GM18520 (cell line): Measurements from ENCODE around the gene KRT3.

Experiments
- ATAC-seq: cut with Tn5 transposase; IDR thresholded peaks from one replicate; pipeline ENCODE4 v1.9.1; 2021; ENCODE audit not compliant: unreplicated experiment

Gene KRT3

GRCh38 chr12:52827499-52828090 is 31.7 kb upstream of the KRT3 start:
- ATAC-seq = no peak

GRCh38 chr12:52826611-52827498 is 30.9 kb upstream of the KRT3 start:
- ATAC-seq = no peak

DNA sequence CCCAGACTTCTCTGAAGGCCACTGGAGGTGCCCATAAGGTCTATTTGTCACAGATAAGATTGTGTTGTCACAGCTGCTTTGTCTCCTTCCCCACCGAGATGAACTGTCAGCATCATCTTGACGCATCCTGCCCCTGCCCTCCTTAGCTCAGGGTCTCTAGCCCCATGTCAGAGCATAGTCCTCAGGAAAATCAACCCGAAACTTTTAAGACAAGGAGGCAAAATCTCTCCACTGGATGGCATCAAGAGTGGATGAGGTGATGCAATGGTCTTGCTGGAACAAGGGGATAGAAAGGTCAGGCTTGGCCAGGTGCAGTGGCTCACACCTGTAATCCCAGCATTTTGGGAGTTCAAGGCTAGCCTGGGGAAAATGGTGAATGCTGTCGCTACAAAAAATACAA is 30.0 kb upstream of the KRT3 start:
- no peak for ATAC-seq

GRCh38 chr12:52824741-52825410 is 29.0 kb upstream of the KRT3 start:
- ATAC-seq = no peak

DNA sequence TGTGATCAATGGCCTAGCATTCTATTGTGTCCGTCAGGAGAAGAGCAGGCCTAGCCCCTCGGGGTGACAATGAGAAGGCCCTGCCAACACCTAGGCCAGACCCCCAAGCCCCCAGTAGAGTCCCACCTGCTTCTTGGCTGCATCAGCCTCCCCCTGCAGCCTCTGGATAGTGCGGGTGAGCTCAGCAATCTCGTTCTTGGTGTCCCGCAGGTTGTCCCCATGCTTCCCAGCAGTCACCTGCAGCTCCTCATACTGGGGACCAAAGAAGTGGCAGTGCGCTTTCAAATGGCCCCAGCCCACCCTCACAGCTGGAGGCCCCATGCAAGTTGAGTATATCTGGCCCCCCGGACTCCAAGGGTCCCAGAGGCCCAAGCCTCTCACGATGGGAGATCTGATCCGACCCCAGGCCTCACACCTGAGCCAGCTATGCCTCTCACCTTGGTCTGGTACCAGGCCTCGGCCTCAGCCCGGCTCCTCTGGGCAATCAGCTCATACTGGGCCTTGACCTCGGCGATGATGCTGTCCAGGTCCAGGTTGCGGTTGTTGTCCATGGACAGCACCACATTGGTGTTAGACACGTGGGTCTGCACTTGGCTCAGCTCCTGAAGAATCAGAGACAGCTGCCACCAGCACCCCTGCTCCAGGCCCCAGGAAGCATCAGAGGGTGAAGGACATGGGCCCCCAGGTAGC is 28.0 kb upstream of the KRT3 start:
- ATAC-seq = no peak

DNA sequence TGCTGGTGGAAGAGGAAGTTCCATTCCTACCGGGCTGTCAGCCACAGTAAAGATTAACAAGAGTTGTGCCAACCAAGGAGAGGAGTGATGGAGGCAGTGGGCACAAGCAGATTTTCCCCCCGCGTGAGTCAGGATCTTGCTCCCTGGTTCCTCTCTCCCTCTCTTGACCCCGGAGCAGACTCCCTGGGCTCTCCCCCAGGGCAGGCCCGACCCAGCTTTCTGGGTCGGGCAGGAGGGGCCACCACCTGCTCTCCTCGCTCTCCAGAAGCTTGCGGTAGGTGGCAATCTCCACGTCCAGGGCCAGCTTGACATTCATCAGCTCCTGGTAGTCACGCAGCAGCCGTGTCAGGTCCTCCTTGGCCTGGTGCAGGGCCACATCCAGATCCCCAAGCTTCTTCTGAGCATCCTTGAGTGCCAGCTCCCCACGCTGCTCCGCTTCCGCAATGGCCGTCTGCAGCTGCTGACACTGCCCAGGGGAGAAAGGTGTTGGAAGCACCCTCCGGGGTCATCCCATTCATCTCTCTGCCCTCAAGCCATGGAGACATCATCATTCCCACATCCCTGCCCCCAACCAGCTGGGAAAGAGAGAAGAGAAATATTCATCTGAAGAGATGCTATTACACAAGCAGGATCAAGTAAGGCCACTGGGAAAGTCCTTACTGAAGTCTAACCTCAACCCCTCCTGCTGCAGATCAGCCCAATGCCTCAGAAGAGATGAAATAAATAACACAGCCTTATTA is 27.0 kb upstream of the KRT3 start:
- ATAC-seq = no peak

DNA sequence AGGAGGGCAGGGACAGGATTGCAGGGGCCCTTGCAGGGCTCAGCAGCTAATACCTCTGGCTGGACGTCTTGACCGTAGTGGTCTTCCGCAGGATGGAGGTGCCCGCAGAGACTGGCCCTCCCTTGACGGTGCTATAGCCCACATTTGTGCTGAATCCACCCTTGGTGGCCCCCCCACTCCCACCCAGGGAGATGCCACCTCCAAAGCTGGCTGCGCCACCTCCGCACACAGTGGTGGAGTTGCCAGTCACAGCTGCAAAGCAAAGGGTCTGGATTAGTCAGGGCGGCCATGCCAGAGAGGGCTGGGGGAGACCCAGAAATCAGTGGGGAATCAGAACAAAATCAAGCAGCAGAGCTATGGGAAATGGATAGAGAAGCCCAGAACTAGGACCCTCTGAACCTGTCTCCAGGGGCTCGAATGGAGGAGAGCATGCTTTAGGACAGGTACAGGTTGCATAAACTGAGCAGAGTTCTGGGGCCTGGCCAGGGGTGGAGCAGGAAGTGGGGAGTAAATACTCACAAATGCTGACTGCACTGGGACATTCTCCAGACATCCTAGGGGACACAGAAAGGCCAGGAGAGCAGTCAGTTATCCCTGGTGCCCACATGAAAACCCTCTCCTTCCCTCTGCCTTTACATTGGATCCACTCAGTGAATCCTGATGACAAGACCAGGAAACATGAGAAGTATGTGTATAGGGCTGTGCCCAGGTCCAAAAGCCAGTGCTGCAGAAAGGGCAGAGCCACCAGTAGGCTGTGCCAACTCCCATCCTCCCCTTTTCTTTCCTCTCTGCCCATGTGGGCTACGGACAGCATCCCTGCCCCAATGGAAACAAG is 26.1 kb upstream of the KRT3 start:
- no peak for ATAC-seq

DNA sequence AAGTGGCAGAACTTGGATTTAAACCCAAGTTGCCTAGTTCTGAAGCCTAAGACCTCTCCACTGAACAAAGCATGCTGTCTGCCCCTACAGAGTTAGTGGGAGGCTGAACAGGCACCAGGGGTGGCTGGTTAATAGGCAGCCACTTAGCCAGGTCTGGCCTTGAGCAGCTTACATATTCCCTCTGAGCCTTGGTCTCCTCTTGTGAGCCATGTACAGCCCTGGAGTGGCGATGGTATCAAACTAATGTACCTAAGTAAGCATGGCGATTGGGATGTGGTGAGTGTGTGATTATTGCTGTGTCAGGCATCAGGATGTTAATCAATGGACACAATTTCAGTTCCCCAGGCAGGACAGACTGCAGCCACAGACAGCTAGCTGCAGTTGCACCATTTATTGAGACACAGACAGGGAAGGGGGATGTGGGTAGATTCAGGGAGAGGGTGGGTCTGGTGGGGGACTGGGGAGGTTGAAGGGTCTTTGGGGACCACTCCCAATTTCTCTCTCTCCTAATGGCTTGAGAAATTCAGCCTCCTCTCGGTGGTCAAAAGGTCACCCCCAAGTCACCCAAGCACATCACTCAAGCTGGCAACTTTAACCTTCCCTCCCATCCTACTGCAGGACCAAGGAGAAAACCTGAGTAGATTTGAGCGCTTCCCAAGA is 25.3 kb upstream of the KRT3 start:
- ATAC-seq = no peak

DNA sequence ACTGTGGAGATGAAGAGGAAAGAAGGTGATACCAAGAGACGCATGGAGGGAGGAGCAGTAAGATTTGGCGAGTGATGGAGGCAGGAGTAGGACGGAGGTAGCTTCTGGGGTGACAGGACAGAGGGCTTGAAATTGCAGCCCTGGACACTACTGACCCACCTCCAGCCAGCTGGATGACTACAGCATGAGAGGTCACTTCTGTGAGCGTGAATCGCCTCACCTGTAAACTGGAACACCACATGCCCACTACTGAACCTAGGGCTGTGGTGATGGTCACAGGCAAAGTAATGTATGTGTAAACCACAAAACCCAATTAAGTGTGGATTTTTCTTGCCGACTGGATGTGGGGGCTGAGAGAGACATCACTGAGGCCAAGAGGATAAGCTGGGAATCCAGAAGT is 24.6 kb upstream of the KRT3 start:
- ATAC-seq = no peak

GRCh38 chr12:52819731-52820510 is 24.0 kb upstream of the KRT3 start:
- no peak for ATAC-seq

DNA sequence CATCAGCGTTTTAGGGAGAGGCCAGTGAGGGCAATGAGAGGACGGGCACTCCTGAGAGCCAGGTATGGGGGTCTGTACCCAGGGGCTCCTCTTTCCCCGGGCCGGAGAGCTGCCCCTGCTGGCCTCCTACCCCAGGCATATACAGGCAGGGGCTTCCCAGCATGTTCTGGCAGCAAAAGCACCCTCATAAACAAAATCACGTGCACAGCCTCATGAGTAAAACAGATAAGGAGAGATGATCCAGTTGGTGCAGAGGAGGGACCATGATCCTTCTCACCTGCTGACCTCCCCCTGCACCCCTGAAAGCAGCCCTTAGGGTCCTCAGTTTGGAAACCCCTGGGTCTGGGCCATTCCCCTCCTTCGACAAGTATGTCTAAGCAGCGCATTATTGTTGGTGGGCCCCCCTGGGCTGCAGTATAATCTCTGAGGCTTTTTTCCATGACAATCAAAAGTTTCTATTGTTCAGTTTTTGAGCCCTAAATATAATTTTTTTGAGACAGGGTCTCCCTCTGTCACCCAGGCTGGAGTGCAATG is 23.0 kb upstream of the KRT3 start:
- no peak for ATAC-seq

- ATAC-seq = no peak
Measured at GRCh38 chr12:52818388-52818787, 22.5 kb upstream of the KRT3 start.

GRCh38 chr12:52817699-52818238 is 21.9 kb upstream of the KRT3 start:
- no peak for ATAC-seq

DNA sequence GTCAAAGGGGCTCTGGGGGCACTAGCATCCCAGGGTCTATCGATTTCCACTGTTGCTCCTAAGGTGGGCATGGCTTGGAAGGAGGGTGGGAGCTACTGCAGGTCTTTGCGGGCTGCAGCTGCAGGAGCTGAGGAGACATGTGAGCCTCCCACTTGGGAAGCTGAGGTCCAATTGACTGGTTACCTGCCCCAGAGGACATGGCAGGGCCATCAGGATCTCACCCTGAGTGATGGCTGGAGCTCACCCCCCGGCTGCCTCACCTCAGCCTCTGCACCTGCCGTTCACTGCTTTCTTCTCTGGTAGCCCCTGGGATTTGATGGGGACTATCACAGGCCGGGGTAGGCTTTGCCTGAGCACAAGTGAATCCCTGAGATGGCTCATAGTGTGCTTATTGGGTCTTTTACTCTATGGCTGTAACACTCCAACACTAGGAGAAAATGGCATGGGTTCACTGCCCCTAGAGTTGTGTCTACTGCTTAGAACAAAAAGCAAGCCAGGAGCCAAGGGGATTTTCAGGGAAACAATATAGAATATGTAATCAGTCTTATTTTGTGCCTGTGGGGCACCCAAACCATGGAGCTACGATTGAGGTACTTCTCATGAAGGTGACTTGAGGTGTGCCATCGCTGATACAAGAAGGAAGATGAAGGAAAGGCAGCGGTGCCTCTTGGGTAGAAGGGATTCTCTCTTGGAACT is 21.2 kb upstream of the KRT3 start:
- no peak for ATAC-seq

GRCh38 chr12:52815676-52816588 is 20.0 kb upstream of the KRT3 start:
- ATAC-seq = no peak

GRCh38 chr12:52815161-52815560 is 19.2 kb upstream of the KRT3 start:
- no peak for ATAC-seq
